Measurements from ENCODE around the gene INF2. TPM values are rescaled to one million over a fixed set of nuclear protein-coding genes. Genes with fewer than 3 reads are reported as not detected.

INF2 gene
- polyA plus RNA-seq, 1 experiment: 39.9 TPM

GRCh38 chr14:104687601-104688504 is 1.6 kb upstream of the INF2 start:
- DNase-seq (ENCODE audit: low read depth): no peak
- Histone ChIP-seq H3K4me3 (ENCODE audit: low read depth, low read length) (no peak overlapping the region), H3K27me3 (ENCODE audit: control insufficient read depth, insufficient read depth, low read length) (no peaks in the 10 kb centered on the region), H3K36me3 (ENCODE audit: control insufficient read depth, insufficient read depth, low read length) (peaks cover 2% of the 10 kb centered on the region)
- ChIA-PET CTCF (interaction anchor here (0.7 to 1.9 kb wide), 7 partner anchors 10 to 81 kb away, joined by 3 to 5 read pairs (median 3); no protein-coding TSS in a partner anchor), POLR2A (no interaction called here)
- TF ChIP-seq CTCF (IDR thresholded peaks at IDR 0.05; ENCODE audit: insufficient read depth, low read depth, low read length): no peak

- DNase-seq (ENCODE audit: low read depth): no peak
- ChIA-PET CTCF (interaction anchor here (0.7 to 1.5 kb wide), 3 partner anchors 9 to 81 kb away, joined by 3 to 4 read pairs (median 3); no protein-coding TSS in a partner anchor), POLR2A (no interaction called here)
- peak overlapping the region; percentile 91 for H3K4me3 ChIP-seq (ENCODE audit: low read depth, low read length)
- TF ChIP-seq CTCF (IDR thresholded peaks at IDR 0.05; ENCODE audit: insufficient read depth, low read depth, low read length): no peak
- peaks cover 2% of the 10 kb centered on the region for H3K36me3 ChIP-seq (ENCODE audit: control insufficient read depth, insufficient read depth, low read length)
- no peaks in the 10 kb centered on the region for H3K27me3 ChIP-seq (ENCODE audit: control insufficient read depth, insufficient read depth, low read length)
These were observed 811 bp upstream of the INF2 start for GRCh38 chr14:104688505-104689108.

DNA sequence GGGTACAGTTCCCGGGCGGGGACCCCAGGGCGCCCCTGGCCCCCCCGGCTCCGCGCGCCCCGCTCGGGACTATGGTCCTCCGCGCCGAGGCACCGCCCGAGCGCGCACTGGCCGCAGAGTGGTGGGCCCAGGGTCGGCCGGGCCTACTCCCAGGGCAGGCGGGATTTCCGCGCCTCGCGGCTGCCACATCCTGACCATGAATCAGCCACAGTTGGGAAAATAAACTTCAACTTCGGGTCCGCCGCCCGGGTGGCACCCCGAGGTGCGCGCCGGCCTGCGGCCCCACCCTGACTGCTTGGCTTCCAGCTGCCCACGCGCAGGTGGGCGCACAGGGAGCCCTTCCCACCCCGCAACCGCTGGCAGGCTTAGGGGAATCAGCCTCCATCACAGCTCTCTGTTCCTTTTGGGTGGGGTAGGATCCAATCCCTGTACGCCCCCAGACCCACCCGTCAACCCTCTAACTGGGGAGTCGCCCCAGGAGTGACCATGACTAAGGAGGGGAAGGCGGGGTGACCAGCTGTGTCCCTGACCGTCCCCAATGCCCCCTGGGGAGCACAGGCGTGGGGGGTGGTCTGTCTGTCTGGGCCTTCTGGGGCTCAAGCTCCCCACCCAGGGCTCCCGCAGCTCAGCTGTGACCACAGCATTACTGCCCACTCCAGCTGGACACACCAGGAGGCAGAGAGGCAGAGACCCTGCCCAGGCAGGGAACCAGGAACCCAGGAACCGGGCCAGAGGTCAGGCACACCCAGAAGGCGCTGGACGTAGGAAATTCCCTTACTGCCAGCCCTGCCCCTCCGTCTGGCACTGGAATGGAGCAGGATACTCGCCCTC is 678 bp downstream of the INF2 start:
- Histone ChIP-seq H3K4me3 (ENCODE audit: low read depth, low read length) (peak overlapping the region; percentile 91), H3K36me3 (ENCODE audit: control insufficient read depth, insufficient read depth, low read length) (peaks cover 3% of the 10 kb centered on the region), H3K27me3 (ENCODE audit: control insufficient read depth, insufficient read depth, low read length) (no peaks in the 10 kb centered on the region)
- ChIA-PET CTCF (interaction anchor here (1.0 to 1.2 kb wide), 2 partner anchors 8 to 19 kb away, joined by 3 to 4 read pairs; no protein-coding TSS in a partner anchor), POLR2A (no interaction called here)
- DNase-seq (ENCODE audit: low read depth): no peak
- no peak for TF ChIP-seq CTCF (IDR thresholded peaks at IDR 0.05; ENCODE audit: insufficient read depth, low read depth, low read length)

DNA sequence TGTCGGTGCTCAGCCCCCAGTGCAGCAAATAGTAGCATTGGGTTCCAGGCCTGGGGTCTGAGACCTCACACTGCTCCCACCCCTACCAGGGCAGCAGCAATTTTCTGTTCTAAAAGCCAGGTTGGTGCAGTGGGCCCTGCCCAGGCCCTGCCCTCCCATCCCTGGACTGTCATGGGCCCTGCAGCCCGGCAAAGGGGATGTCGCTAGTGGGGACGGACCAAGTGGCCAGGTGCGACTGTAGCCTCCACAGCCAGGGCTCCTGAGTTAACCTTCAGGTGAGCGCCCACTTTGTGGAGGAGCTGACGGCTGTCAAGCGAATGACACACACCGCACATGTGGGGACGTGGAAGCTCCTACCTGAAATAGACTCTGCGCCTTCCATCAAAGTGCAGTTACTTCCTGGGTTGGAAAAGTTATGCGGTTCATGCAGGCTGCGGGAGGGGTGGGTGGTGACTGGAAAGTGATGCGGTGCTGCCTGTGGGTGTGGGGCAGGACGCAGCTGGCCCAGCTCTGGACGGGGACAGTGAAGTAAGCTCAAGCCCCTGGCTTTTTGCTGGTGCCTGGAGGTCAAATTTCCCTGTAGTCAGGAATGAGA is 1.5 kb downstream of the INF2 start:
- H3K36me3 ChIP-seq (ENCODE audit: control insufficient read depth, insufficient read depth, low read length): peaks cover 6% of the 10 kb centered on the region
- CTCF ChIA-PET: interaction anchor here (1.2 kb wide), 1 partner anchor 18 kb away, joined by 4 read pairs; no protein-coding TSS in a partner anchor

More for the DNA sequence above, 1.5 kb downstream of the INF2 start:
- Histone ChIP-seq H3K4me3 (ENCODE audit: low read depth, low read length) (peak overlapping the region; percentile 91), H3K27me3 (ENCODE audit: control insufficient read depth, insufficient read depth, low read length) (no peaks in the 10 kb centered on the region)
- no peak for TF ChIP-seq CTCF (IDR thresholded peaks at IDR 0.05; ENCODE audit: insufficient read depth, low read depth, low read length)
- POLR2A ChIA-PET: no interaction called here
- DNase-seq (ENCODE audit: low read depth): no peak

Measured in BJ (cell line).